GM23338 (cell line): ENCODE results near the gene BHLHE41.

Experiments
- CREB1 ChIP-seq: fragments of 250-450 bp; sonication (Bioruptor Pico); IDR thresholded peaks from 2 replicates; pipeline ENCODE4 v1.5.0; 2020; ENCODE audit warnings: low read depth, mild to moderate bottlenecking, moderate library complexity
- CTCF ChIP-seq, 2 experiments: fragments of 200-600 bp in 1 of 2; sonication (generic) in 1 of 2; conservative IDR thresholded peaks; 2 replicates each; pipeline versions ENCODE4 v1.5.1 to v1.6.1; 2016 to 2017; ENCODE audit warnings: antibody characterized with exemption in 2 of 2, low read depth in 2 of 2, mild to moderate bottlenecking in 2 of 2, moderate library complexity in 1 of 2
- EZH2 ChIP-seq: fragments of 200-600 bp; sonication (generic); IDR thresholded peaks from one replicate; pipeline ENCODE4 v1.8.0; 2017; ENCODE audit warnings: antibody characterized with exemption, mild to moderate bottlenecking, low read depth; ENCODE audit not compliant: unreplicated experiment
- EZH2phosphoT487 ChIP-seq: fragments of 200-600 bp; sonication (generic); IDR thresholded peaks from one replicate; pipeline ENCODE4 v1.8.1; 2018; ENCODE audit warnings: antibody characterized with exemption; ENCODE audit not compliant: unreplicated experiment
- JUNB ChIP-seq: IDR thresholded peaks from one replicate; pipeline ENCODE4 v1.6.1; 2016; ENCODE audit warnings: antibody characterized with exemption; ENCODE audit not compliant: unreplicated experiment
- POLR2AphosphoS5 ChIP-seq: IDR thresholded peaks from 2 replicates; pipeline ENCODE4 v1.6.1; 2016; ENCODE audit warnings: antibody characterized with exemption, low read depth
- REST ChIP-seq: IDR thresholded peaks from one replicate; pipeline ENCODE4 v1.6.1; 2018; ENCODE audit warnings: antibody characterized with exemption; ENCODE audit not compliant: unreplicated experiment
- STAT1 ChIP-seq: IDR thresholded peaks from one replicate; pipeline ENCODE4 v1.6.1; 2016; ENCODE audit warnings: antibody characterized with exemption; ENCODE audit not compliant: unreplicated experiment
- ZNF114 ChIP-seq: fragments of 250-450 bp; sonication (Bioruptor Pico); IDR thresholded peaks from 2 replicates; pipeline ENCODE4 v1.5.0; 2020; ENCODE audit warnings: mild to moderate bottlenecking, moderate library complexity
- ZNF331 ChIP-seq: fragments of 250-450 bp; sonication (Bioruptor Pico); IDR thresholded peaks from 2 replicates; pipeline ENCODE4 v1.5.0; 2020; ENCODE audit warnings: low read depth, mild to moderate bottlenecking, moderate library complexity
- ZNF462 ChIP-seq: fragments of 250-450 bp; sonication (Bioruptor Pico); IDR thresholded peaks from 2 replicates; pipeline ENCODE4 v1.5.0; 2020; ENCODE audit warnings: mild to moderate bottlenecking, moderate library complexity
- TF ChIP-seq, protein P1 (sequence below): IDR thresholded peaks from 2 replicates; pipeline ENCODE4 v1.6.1; 2016; ENCODE audit warnings: antibody characterized with exemption

DNA sequence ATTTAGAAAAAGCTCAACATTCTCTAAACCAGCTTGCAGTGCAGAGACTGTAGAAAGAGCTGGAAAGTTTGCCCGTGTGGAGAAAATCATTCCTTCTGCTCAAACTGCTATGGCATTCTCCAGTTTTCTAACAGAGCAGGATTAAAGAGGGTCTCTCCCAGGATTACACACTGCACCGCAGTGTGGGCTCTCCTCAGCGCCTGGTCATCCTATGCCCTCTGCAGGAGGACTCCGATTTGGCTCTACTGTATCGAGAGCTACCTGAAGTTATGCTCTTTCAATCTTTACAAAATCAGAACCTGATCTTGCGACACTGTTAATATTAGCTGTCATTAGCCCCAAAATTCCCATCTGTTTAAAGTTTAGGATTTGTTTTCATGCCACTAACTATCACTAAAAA, 33.0 kb downstream of the BHLHE41 start:
- TF ChIP-seq POLR2AphosphoS5 (no peak), ZNF462 (CRISPR knock-in tag) (no peak), CTCF (conservative IDR thresholded peaks at IDR 0.05; ENCODE audit: low read depth in 2 of 2) (peak; percentile 54 to 78), EZH2phosphoT487 (no peak), ZNF331 (CRISPR knock-in tag) (no peak), JUNB (no peak), STAT1 (no peak), CREB1 (CRISPR knock-in tag) (no peak), EZH2 (no peak), REST (no peak), ZNF114 (CRISPR knock-in tag) (no peak)
- TF ChIP-seq, protein P1, sequence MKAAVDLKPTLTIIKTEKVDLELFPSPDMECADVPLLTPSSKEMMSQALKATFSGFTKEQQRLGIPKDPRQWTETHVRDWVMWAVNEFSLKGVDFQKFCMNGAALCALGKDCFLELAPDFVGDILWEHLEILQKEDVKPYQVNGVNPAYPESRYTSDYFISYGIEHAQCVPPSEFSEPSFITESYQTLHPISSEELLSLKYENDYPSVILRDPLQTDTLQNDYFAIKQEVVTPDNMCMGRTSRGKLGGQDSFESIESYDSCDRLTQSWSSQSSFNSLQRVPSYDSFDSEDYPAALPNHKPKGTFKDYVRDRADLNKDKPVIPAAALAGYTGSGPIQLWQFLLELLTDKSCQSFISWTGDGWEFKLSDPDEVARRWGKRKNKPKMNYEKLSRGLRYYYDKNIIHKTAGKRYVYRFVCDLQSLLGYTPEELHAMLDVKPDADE, result no peak
